B cell (primary cell): ENCODE results near the gene ACMSD. TPM values are rescaled to one million over a fixed set of nuclear protein-coding genes. Genes with fewer than 3 reads are reported as not detected.

Source experiments
- ATAC-seq: fragments of 200-7000 bp; cut with Tn5 transposase; one replicate; pipeline ENCODE4 v1.10.0; 2021; ENCODE audit warnings: low read depth, mild to moderate bottlenecking, moderate number of reproducible peaks, moderate library complexity
- CTCF ChIA-PET: fragments of 350-600 bp; sonication (Branson Sonifier 250); formaldehyde crosslinking; loops from one replicate; lab custom pipeline; 2021; ENCODE audit warnings: antibody characterized with exemption, inconsistent platforms; lab: Charles Lee
- POLR2A ChIA-PET: fragments of 350-600 bp; sonication (Branson Sonifier 250); formaldehyde crosslinking; loops from one replicate; lab custom pipeline; 2021; ENCODE audit warnings: antibody characterized with exemption; lab: Charles Lee
- DNase-seq: peaks from one replicate; pipeline ENCODE4 v3.0.0; 2013
- H2AFZ ChIP-seq: 2 replicates; pipeline ENCODE4 v1.6.1; 2012; ENCODE audit warnings: mild to moderate bottlenecking, low read depth, low read length; ENCODE audit not compliant: insufficient read depth, poor library complexity, severe bottlenecking
- H3K27ac ChIP-seq, 2 donors: 1 replicate in 1 of 2; 2 replicates in 1 of 2; pipeline ENCODE4 v1.5.1; 2012 to 2013; ENCODE audit warnings: low read length in 2 of 2, mild to moderate bottlenecking in 2 of 2, moderate library complexity in 1 of 2
- H3K27me3 ChIP-seq, 4 experiments: fragments of 200-600 bp in 1 of 4; sonication (generic) in 1 of 4; replicated peaks in 1 of 4; 1 replicate in 2 of 4; 2 replicates in 2 of 4; pipeline versions ENCODE4 v1.6.1 to v1.7.0; 2013 to 2016; ENCODE audit warnings: low read length in 3 of 4, mild to moderate bottlenecking in 2 of 4, mixed read lengths in 1 of 4, moderate library complexity in 1 of 4; ENCODE audit not compliant: insufficient read depth in 4 of 4, control insufficient read depth in 3 of 4; ENCODE audit errors: control extremely low read depth in 1 of 4
- H3K36me3 ChIP-seq, 2 experiments: replicated peaks in 1 of 2; 1 replicate in 1 of 2; 2 replicates in 1 of 2; pipeline versions ENCODE4 v1.6.1 to v1.7.1; 2013; ENCODE audit warnings: low read length in 1 of 2; ENCODE audit not compliant: insufficient read depth in 2 of 2, control insufficient read depth in 1 of 2; ENCODE audit errors: control extremely low read depth in 1 of 2, extremely low read depth in 1 of 2
- H3K4me1 ChIP-seq, 2 donors: fragments of 200-600 bp in 1 of 2; sonication (generic) in 1 of 2; 1 replicate in 1 of 2; 2 replicates in 1 of 2; pipeline versions ENCODE4 v1.5.1 to v1.6.1; 2013 to 2017; ENCODE audit warnings: low read length in 2 of 2; ENCODE audit not compliant: control insufficient read depth in 2 of 2, insufficient read depth in 2 of 2
- H3K4me2 ChIP-seq: replicated peaks from 2 replicates; pipeline ENCODE3; 2012; ENCODE audit warnings: mild to moderate bottlenecking, low read depth, low read length; ENCODE audit not compliant: poor library complexity, severe bottlenecking
- H3K4me3 ChIP-seq, 5 experiments: fragments of 200-600 bp in 1 of 5; sonication (generic) in 1 of 5; 1 replicate in 3 of 5; 2 replicates in 2 of 5; pipeline versions ENCODE4 v1.5.1 to v1.7.0; 2011 to 2016; ENCODE audit warnings: low read length in 4 of 5, mild to moderate bottlenecking in 4 of 5, low read depth in 2 of 5, control low read depth in 1 of 5, moderate library complexity in 1 of 5; ENCODE audit not compliant: insufficient read depth in 1 of 5; ENCODE audit errors: control extremely low read depth in 1 of 5, extremely low read depth in 1 of 5
- H3K79me2 ChIP-seq: fragments of 200-600 bp; sonication (generic); one replicate; pipeline ENCODE4 v1.6.0; 2016; ENCODE audit warnings: low read length; ENCODE audit not compliant: control insufficient read depth, insufficient read depth
- H3K9ac ChIP-seq: fragments of 200-600 bp; sonication (generic); 2 replicates; pipeline ENCODE4 v1.6.1; 2017; ENCODE audit warnings: mild to moderate bottlenecking, low read length, moderate library complexity
- H3K9me3 ChIP-seq, 3 donors: one replicate each; pipeline versions ENCODE4 v1.6.1 to v1.7.1; 2013; ENCODE audit warnings: low read length in 2 of 3; ENCODE audit not compliant: control insufficient read depth in 2 of 3, insufficient read depth in 1 of 3; ENCODE audit errors: control extremely low read depth in 1 of 3
- H4K20me1 ChIP-seq: 2 replicates; pipeline ENCODE4 v1.6.0; 2012; ENCODE audit warnings: mild to moderate bottlenecking, low read length; ENCODE audit not compliant: insufficient read depth, control insufficient read depth, poor library complexity, severe bottlenecking
- H3K27ac Mint-ChIP-seq: one replicate; pipeline ENCODE4 v1.8.0; 2021; ENCODE audit warnings: mixed read lengths
- H3K27me3 Mint-ChIP-seq: one replicate; pipeline ENCODE4 v1.8.0; 2021; ENCODE audit warnings: mixed read lengths
- H3K4me1 Mint-ChIP-seq: one replicate; pipeline ENCODE4 v1.8.0; 2021; ENCODE audit warnings: mixed read lengths
- H3K4me3 Mint-ChIP-seq: one replicate; pipeline ENCODE4 v1.8.0; 2021; ENCODE audit warnings: mixed read lengths
- H3K9me3 Mint-ChIP-seq: one replicate; pipeline ENCODE4 v1.8.0; 2022; ENCODE audit warnings: mixed read lengths; ENCODE audit not compliant: insufficient read depth
- EZH2 ChIP-seq: IDR thresholded peaks from 2 replicates; pipeline ENCODE4 v1.6.1; 2012; ENCODE audit warnings: borderline replicate concordance, low read depth, mild to moderate bottlenecking, moderate library complexity, low read length; ENCODE audit not compliant: insufficient read depth, poor library complexity, severe bottlenecking
- WGBS: methylation state at CpG from one replicate; pipeline ENCODE4 v1.1.5; 2013; ENCODE audit warnings: missing lambda C conversion rate; ENCODE audit not compliant: insufficient coverage; 5-methylcytosine and 5-hydroxymethylcytosine counted together
- intact Hi-C: fragments of 100-400 bp; cut with micrococcal nuclease; formaldehyde crosslinking; loops from one replicate; pipeline ENCODE4 v1.10.0; 2022
- polyA plus RNA-seq: library from polyadenylated mRNA; depleted of rRNA; stranded (reverse); fragments of >200 nt; gene quantifications from 2 replicates; pipeline ENCODE4 v1.2.3, GENCODE V29; 2012
- total RNA-seq, 2 donors: library from RNA; stranded (reverse); fragments of 120-200 nt in 1 of 2; gene quantifications; 1 replicate in 1 of 2; 2 replicates in 1 of 2; pipeline versions ENCODE4 v1.2.3 to v1.2.4, GENCODE V29; 2013 to 2022
- TF ChIP-seq, protein P1 (sequence below): fragments of 200-600 bp; IDR thresholded peaks from one replicate; pipeline ENCODE4 v1.8.0; 2022; ENCODE audit warnings: antibody characterized with exemption, mild to moderate bottlenecking

The ACMSD gene
- total and polyA plus RNA-seq, 2 donors (not counting 1 experiment from before 2014, with no cell fraction given): not detected

DNA sequence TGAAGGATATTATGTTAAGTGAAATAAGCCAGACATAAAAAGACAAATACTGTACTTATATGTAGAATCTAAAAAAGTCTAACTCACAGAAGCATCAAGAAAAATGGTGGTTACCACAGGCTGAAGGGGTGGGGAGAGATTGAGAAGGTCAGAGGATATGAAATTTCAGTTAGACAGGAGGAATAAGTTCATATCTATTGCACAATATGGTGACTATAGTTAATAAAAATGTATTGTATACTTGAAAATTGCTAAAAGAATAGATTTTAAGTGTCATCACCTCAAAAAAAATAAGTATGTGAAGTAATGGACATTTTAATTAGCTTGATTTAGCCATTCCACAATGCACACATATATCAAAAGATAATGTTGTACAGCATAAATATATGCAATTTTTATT is 19.8 kb downstream of the ACMSD start:
- no peaks in the 10 kb centered on the region for H3K4me1 ChIP-seq
- Mint-ChIP-seq H3K4me1 (no peaks in the 10 kb centered on the region), H3K27me3 (no peaks in the 10 kb centered on the region), H3K27ac (no peak overlapping the region), H3K4me3 (no peak overlapping the region), H3K9me3 (no peaks in the 10 kb centered on the region)
- H3K36me3 ChIP-seq: no peaks in the 10 kb centered on the region
- H3K79me2 ChIP-seq: no peaks in the 10 kb centered on the region
- CTCF ChIA-PET: no interaction called here
- no peak overlapping the region for H3K4me2 ChIP-seq
- DNase-seq (no peak), ATAC-seq (no peak)
- no peak overlapping the region for H3K27ac ChIP-seq
- no peaks in the 10 kb centered on the region for H3K27me3 ChIP-seq
- no peak overlapping the region for H2AFZ ChIP-seq
- TF ChIP-seq, protein P1, sequence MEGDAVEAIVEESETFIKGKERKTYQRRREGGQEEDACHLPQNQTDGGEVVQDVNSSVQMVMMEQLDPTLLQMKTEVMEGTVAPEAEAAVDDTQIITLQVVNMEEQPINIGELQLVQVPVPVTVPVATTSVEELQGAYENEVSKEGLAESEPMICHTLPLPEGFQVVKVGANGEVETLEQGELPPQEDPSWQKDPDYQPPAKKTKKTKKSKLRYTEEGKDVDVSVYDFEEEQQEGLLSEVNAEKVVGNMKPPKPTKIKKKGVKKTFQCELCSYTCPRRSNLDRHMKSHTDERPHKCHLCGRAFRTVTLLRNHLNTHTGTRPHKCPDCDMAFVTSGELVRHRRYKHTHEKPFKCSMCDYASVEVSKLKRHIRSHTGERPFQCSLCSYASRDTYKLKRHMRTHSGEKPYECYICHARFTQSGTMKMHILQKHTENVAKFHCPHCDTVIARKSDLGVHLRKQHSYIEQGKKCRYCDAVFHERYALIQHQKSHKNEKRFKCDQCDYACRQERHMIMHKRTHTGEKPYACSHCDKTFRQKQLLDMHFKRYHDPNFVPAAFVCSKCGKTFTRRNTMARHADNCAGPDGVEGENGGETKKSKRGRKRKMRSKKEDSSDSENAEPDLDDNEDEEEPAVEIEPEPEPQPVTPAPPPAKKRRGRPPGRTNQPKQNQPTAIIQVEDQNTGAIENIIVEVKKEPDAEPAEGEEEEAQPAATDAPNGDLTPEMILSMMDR: no peak
- TF ChIP-seq EZH2: no peak
- no peaks in the 10 kb centered on the region for H4K20me1 ChIP-seq
- H3K9ac ChIP-seq: no peak overlapping the region
- no peak overlapping the region for H3K4me3 ChIP-seq
- POLR2A ChIA-PET: no interaction called here
- intact Hi-C loops: no loop called here
- no peaks in the 10 kb centered on the region for H3K9me3 ChIP-seq

DNA sequence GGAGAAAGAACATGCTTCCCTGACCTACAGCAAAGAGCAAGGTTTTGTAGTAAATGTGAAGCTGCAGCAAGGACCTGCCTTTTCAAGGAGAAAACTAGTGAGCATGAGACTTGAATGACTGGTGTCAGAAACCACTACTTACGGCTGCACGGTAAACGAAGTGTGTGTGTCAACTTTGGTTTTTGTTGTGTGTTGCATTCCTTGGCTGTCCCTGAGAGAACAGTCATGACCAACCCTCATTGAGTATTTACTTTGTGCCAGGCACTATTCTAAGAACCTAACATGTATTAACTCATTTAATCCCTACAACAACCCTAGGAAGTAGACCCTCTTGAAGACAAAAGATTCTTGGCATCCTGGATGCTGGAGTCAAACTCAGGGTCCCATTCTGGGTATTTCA is 22.8 kb downstream of the ACMSD start:
- DNase-seq: no peak
- no peak overlapping the region for H3K4me3 ChIP-seq
- no peak overlapping the region for H3K27ac ChIP-seq
- no peaks in the 10 kb centered on the region for H4K20me1 ChIP-seq
- H3K9me3 Mint-ChIP-seq: no peaks in the 10 kb centered on the region
- H3K27ac Mint-ChIP-seq: no peak overlapping the region
- TF ChIP-seq, protein P1: no peak
- no peak for TF ChIP-seq EZH2
- no peak for ATAC-seq
- no peaks in the 10 kb centered on the region for H3K79me2 ChIP-seq
- ChIA-PET POLR2A (no interaction called here), CTCF (interaction anchor here (0.7 kb wide), 1 partner anchor 892 kb away, joined by 5 read pairs; no protein-coding TSS in a partner anchor)
- WGBS: no CpG with 5 or more reads among the region's 3 CpGs
- H3K4me3 Mint-ChIP-seq: no peak overlapping the region
- H3K9ac ChIP-seq: no peak overlapping the region
- H3K4me2 ChIP-seq: no peak overlapping the region
- H3K9me3 ChIP-seq: no peaks in the 10 kb centered on the region
- no peaks in the 10 kb centered on the region for H3K4me1 Mint-ChIP-seq
- intact Hi-C loops: no loop called here
- no peaks in the 10 kb centered on the region for H3K27me3 Mint-ChIP-seq
- H3K27me3 ChIP-seq: no peaks in the 10 kb centered on the region
- no peaks in the 10 kb centered on the region for H3K4me1 ChIP-seq
- no peaks in the 10 kb centered on the region for H3K36me3 ChIP-seq
- no peak overlapping the region for H2AFZ ChIP-seq
